ENCODE data around the gene SUV39H1.

- no peak for TF ChIP-seq CTCF (IDR thresholded peaks at IDR 0.05)
- TF ChIP-seq POLR2A (IDR thresholded peaks at IDR 0.05), result no peak
Observed at GRCh38 chrX:48713847-48714246, 17.3 kb downstream of the SUV39H1 start.
